GM12873 (cell line): ENCODE data around the gene TNS1.

Source experiments
- CTCF ChIP-seq: IDR thresholded peaks from 2 replicates; pipeline ENCODE4 v1.5.1; 2012; ENCODE audit warnings: low read depth, mild to moderate bottlenecking, moderate library complexity, low read length, control low read depth; ENCODE audit not compliant: insufficient read depth; ENCODE audit errors: missing control alignments

TNS1 gene

GRCh38 chr2:217919781-217920351 lies 82.9 kb downstream of the TNS1 start:
- no peak for TF ChIP-seq CTCF

- TF ChIP-seq CTCF: no peak
Measured at GRCh38 chr2:217919204-217919603, 83.6 kb downstream of the TNS1 start.

- TF ChIP-seq CTCF: no peak
Measured at GRCh38 chr2:217918308-217919024, 84.3 kb downstream of the TNS1 start.

GRCh38 chr2:217916504-217917254 lies 86.1 kb downstream of the TNS1 start:
- no peak for TF ChIP-seq CTCF

GRCh38 chr2:217915706-217916105 lies 87.1 kb downstream of the TNS1 start:
- TF ChIP-seq CTCF: no peak

- TF ChIP-seq CTCF: no peak
Measured at GRCh38 chr2:217914878-217915277, 87.9 kb downstream of the TNS1 start.

- no peak for TF ChIP-seq CTCF
Measured at GRCh38 chr2:217914078-217914477, 88.7 kb downstream of the TNS1 start.
